GF-D8 (cell line): ENCODE measurements around the gene GOLGA8K.
"Not testable (repeated sequence)": the region's sequence is repeated elsewhere in the genome, so short reads cannot be mapped to it uniquely, and the experiment has no call there.

Experiments used
- DNase-seq: peaks from one replicate; lab custom pipeline; 2025; lab: John Stamatoyannopoulos, UW

Gene GOLGA8K, protein sequence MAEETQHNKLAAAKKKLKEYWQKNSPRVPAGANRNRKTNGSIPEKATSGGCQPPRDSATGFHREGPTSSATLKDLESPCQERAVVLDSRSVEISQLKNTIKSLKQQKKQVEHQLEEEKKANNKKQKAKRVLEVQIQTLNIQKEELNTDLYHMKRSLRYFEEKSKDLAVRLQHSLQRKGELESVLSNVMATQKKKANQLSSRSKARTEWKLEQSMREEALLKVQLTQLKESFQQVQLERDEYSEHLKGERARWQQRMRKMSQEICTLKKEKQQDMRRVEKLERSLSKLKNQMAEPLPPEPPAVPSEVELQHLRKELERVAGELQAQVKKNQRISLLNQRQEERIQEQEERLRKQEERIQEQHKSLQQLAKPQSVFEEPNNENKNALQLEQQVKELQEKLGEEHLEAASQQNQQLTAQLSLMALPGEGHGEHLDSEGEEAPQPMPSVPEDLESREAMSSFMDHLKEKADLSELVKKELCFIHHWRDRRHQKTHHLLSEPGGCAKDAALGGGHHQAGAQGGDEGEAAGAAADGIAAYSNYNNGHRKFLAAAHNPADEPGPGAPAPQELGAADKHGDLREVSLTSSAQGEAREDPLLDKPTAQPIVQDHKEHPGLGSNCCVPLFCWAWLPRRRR

GRCh38 chr15:32403192-32403591 lies at the start of gene GOLGA8K:
Gene GOLGA8K (minus strand): TSS chr15:32403292. CDS start chr15:32403194, 98 bp downstream.
- not testable (repeated sequence) for DNase-seq

DNA sequence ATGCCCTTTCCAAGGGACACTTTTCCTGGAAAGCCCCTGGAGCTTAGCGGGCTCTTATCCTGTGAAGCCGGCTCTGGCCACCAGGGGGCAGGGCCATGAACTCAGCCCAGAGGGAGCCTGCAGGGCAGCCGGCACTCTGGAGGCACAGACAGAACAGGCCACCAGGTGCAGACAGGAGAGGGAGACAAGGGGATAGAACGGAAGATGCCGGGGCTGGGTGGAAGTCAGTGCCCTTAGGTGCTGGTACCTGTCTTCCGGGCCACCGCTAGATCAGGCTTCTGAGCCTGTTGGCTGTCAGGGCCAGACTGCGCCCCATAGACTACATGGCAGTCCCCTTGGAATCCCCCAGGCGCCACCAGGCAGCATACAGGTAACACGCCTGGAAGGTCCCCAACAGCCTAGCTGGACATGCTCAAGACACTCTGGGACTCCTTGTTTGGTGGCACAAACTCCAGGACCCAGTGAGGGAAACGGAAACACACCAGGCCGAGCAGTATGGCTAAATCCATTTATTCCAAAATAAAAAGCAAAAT lies 37.4 kb upstream of the GOLGA8K start:
- DNase-seq, result not testable (repeated sequence)

DNA sequence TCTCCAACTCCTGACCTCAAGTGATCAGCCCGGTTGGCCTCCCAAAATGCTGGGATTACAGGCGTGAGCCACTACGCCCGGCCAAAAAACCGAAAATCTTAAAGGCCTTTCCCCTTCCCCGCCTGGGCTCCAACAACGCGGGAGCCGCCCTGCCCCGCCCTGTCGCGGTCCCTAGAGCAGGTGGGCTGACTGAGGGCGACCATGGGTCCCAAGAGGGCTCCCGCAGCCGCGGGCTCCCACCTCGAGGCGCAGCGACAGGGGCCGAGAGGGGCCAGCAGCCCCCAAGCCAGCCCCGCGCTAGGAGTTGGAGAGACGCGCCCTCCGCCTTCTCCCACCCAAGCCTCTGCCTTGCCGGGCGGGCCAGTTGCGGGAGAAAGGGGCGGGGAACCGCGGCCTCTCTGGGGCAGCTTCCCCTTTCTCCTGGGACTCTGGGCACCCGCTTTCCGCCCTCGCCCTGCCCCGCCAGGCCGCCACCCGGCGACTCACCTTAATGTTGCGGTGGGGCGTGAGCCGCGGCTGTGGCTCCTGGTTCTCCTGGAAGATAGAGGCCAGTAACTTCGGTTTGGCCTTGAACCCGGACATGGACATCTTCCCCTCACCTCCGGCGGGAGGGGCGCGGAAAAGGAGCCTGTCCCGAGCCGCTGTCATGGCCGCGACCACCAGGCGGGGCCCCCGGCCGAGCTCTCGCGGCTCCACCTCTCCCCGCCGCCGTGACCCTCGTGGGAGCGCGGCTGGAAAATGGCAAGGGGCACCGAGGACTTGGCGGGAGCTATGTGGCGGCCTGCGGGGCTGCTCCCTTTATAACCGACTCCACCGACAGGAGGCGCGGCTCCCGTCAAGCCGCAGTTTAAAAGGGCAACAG lies 31.2 kb upstream of the GOLGA8K start:
- not testable (repeated sequence) for DNase-seq

DNA sequence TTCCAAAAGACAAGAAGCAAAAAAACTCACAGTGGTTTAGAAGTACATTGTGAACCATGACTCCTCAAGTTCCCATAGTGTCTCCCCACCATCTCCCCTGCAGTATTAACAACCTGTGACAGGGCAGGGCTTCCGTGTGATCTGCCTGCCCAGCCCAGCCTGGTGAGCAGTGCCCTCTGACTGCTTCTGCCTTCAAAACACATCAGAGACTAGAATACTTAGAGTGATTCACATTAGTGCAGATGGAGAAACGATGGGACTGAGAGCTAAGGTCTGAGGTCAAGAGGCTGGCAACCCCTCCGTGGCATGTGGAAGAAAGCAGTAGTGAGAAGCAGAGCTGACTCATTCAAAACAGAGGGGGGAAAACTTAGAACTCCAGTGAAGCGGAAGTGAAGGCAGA lies 24.5 kb upstream of the GOLGA8K start:
- DNase-seq, result not testable (repeated sequence)

GRCh38 chr15:32426511-32426910 lies 23.4 kb upstream of the GOLGA8K start:
- DNase-seq, result not testable (repeated sequence)

DNA sequence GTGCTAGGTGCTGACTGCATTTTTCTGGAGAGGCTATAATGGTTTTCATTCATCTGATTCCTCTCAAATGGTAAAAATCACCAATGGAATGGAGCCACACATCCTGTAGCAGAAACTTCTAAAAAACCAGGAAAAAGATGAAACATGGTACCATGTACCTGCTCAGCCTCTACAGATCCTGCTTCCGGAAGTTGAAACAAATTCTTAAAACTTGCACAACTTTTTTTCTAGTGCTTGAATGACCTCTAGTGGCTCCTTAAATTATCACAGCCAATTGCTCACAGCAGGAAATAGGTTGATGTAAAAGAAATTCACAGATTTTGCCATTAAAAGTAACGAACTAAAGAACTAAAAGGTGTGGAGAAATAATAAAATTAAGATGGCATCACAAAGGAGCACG lies 4.8 kb upstream of the GOLGA8K start:
- DNase-seq, result not testable (repeated sequence)

DNA sequence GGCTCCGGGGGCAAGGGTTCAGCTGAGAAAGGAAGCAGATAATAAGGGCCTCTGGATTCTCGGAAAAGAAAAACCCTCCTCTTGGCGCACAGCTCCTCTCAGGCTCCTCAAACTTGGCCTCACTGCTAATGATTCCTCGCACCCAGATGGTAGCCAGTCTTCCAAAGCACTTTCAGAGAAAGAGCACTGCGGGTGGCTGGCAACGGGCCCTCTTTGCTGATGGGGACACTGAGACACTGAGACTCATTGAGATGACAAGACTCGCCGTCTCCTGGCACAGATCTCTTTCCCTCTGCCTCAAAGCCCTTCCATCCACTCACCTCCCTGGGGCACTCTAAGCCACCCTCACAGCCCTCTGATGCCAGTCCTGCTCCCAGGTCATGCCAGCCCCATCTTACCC lies 6.6 kb downstream of the GOLGA8K start:
- DNase-seq, result not testable (repeated sequence)

DNA sequence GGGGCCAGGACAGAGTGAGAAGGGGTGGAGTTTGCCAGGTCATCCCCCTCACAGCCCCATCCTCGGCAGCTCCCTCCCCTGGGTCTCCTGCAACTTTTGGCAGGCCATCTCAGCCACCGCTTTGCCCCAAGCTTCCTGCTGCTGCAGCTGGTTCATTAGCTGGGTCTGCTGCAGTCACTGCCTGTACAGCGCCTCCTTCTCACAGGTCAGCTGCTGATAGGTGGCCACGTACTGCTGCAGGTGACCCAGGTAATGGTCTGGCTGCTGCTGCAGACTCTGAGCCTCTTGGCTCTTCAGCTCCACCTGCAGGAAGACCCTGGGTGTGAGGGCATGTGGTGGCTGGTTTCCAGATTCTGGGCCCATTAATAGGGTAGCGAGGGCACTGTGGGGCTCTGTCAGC lies 8.3 kb downstream of the GOLGA8K start:
- not testable (repeated sequence) for DNase-seq

GRCh38 chr15:32388050-32388648 lies 14.9 kb downstream of the GOLGA8K start:
- not testable (repeated sequence) for DNase-seq

DNA sequence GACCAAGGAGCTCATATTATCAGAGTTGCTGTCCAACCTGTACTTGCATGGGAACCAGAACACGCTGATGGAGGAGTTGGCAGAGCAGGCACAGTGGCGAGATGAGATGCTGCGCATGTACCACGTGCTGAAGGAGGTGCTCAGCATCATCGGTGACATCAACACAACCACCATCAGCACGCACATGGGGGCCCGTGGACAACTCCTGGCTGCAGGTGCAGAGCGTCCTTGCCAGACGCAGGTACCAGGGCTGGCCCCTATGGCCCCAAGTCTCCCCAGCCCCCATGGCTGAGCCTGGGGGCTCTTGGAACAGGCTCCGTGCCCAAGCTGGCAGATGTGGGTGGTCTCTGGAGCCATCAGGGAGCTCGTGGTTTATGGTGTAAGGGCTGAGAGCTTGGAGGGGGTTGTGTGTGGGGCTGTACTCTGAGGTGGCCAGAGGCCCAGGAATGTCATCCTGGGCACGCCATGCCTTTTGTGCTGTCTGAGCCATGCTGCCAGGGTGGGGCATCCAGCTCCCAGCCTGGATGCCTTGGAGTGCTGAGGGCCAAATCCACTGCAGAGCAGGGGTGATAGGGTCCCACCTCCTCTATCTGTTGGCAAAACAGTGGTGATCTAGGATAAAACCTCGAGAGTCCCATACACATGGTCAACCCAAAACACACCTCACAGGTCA lies 17.1 kb downstream of the GOLGA8K start:
- DNase-seq, result not testable (repeated sequence)

DNA sequence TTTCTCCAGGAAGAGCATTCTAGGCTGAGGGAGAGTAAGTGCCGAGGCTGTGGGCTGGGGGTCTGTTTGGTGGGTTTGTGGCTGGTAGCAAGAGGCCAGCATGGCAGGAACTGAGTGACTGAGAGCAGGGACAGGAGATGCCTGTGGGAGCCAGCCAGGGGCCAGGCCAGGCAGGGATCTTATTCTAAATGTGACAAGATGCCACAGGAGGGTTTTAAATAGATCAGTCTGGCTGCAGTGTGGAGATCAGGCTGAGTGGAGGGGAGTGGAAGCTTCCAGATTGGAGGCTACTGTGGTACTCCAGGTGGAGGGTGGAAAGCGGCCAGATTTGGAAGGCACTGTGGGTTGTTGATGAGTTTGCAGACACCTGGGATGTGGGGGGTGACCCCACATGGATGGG lies 28.9 kb downstream of the GOLGA8K start:
- DNase-seq, result not testable (repeated sequence)

GRCh38 chr15:32373707-32374106 lies 29.4 kb downstream of the GOLGA8K start:
- DNase-seq, result not testable (repeated sequence)

DNA sequence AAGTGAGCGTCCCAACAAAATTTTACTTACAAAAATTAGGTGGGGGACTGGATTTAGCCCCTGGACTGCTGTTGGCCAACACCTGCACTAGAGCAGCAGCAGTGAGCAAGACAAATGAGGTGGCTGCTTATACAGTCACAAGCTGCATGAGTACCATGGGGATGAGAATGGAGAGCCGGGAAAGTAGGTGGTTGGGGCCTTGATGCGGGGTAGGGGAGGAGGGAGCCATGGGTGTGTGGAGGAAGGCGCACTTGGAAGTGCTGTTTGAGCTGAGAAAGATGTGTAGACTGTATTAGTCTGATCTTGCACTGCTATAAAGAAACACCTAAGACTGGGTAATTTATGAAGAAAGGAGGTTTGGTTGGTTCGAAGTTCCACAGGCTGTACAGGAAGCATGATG lies 31.0 kb downstream of the GOLGA8K start:
- not testable (repeated sequence) for DNase-seq

DNA sequence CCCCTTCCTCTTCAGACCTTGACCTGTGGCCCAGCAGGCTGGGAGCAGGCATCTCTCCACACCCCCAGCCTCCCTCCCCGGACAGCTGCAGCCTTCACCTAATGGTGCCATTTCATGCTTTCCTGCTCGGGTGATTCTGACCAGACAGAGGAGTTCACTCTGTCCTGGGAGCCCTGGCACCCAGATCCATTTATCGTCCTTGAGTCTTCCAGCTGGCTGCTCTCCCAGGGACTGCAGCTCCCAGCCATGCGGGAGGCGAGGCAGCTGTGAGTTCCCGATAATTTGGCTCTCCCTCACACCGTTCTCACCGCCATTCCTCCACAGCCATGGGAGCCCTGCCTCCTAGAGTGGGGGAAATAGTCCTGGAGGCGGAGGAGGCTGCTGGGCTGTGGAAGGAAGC lies 32.6 kb downstream of the GOLGA8K start:
- DNase-seq, result not testable (repeated sequence)

DNA sequence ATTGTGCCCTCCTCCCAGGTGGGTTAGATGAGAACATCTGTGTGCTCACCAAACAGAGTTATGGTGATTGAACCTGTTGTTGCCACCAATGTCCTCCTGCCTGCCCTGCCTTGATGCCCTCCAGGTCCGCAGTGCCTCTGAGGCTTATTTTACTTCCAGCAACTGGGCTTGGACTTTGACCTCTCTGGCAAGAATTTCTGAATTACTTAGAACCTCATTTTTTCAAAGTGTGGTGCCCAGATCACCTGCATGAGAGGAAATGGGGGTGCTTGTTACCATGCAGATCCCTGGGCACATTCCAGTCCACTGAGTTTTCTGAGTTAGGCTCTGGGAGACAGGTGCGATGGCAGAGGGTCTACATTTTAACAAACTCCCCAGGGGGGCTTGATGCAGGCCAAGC lies 33.0 kb downstream of the GOLGA8K start:
- not testable (repeated sequence) for DNase-seq

DNA sequence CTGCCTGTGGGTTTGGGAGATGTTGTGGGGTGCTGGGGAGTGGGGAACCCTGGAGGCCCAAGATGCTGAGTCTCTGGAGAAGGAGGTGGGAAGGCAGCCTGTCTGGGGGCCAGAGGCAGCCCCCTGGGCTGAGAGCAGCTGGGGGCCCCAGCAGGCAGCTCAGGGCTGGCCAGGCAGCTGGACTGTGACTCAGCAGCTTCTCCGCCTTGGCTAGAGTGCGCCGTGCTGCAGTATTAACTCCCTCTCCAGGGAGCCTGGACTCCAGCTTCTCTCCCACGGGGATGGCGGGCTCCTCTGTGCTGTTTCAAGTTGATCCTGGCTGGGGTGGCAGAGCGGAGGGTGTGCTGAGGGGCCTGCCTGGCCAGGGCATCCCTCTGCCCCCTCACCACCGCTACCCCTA lies 36.6 kb downstream of the GOLGA8K start:
- not testable (repeated sequence) for DNase-seq

- not testable (repeated sequence) for DNase-seq
Observed at GRCh38 chr15:32365955-32366354, 37.1 kb downstream of the GOLGA8K start.

DNA sequence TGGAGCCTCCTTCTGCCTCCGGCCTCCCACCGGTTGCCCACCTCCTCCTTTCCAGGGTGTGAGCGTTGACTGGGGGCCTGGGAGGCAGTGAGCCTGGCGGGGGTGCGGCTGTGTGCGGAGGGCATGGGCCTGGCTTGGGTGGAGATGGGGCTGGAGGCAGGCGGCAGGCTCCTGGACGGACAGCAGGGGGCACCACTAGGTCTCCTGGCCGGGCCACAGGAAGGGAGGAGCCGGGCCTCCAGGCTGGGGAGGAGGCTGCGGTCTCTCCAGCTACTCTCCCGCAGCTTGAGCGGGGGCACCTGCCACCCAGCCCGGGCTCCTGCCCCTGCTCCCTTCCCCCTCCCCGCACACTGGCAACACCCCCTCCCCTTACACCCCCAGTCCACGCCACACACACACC lies 38.1 kb downstream of the GOLGA8K start:
- not testable (repeated sequence) for DNase-seq

GRCh38 chr15:32363449-32363848 lies 39.6 kb downstream of the GOLGA8K start:
- not testable (repeated sequence) for DNase-seq

DNA sequence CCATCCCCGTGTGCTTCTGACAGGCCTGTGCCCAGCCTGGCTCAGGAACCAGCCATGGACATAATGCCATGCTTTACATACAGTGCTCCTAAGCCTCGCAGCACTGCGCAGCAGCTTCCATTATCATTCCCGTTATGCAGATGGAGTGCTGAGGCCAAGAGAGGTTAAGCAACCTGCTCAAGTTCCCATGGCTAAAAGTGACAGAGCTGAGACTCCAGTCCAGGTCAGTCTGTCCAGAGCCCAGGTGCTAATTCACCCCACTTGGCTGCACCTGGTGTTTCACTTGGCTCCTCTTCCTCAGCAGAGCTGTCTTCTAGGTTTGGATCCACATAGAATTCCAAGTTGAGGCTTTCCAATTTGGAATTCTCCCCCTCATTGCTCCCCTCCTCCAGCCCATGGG lies 41.4 kb downstream of the GOLGA8K start:
- not testable (repeated sequence) for DNase-seq

- DNase-seq, result not testable (repeated sequence)
Observed at GRCh38 chr15:32358462-32358861, 44.6 kb downstream of the GOLGA8K start.
